H9 (cell line): ENCODE data around the gene PRIM2. TPM values are rescaled to one million over a fixed set of nuclear protein-coding genes. Genes with fewer than 3 reads are reported as not detected.

Experiments
- DNase-seq: peaks from one replicate; pipeline ENCODE4 v3.0.0-alpha.2; 2017
- H2AFZ ChIP-seq: one replicate; pipeline ENCODE4 v1.6.1; 2013; ENCODE audit warnings: mild to moderate bottlenecking, low read length, control low read depth, moderate library complexity
- H2AK5ac ChIP-seq: 2 replicates; pipeline ENCODE4 v1.6.1; 2013; ENCODE audit warnings: low read length, control low read depth, mixed read lengths; ENCODE audit not compliant: insufficient read length
- H2BK120ac ChIP-seq: one replicate; pipeline ENCODE4 v1.6.1; 2013; ENCODE audit warnings: low read depth, mild to moderate bottlenecking, low read length, control low read depth, inconsistent platforms; ENCODE audit not compliant: poor library complexity, severe bottlenecking
- H2BK12ac ChIP-seq: 2 replicates; pipeline ENCODE4 v1.6.1; 2013; ENCODE audit warnings: low read length, control low read depth, mixed read lengths, low read depth; ENCODE audit not compliant: insufficient read length
- H2BK15ac ChIP-seq: 2 replicates; pipeline ENCODE4 v1.6.1; 2013; ENCODE audit warnings: low read depth, low read length, control low read depth
- H2BK20ac ChIP-seq: one replicate; pipeline ENCODE4 v1.6.1; 2013; ENCODE audit warnings: low read depth, mild to moderate bottlenecking, low read length, control low read depth, inconsistent platforms; ENCODE audit not compliant: poor library complexity, severe bottlenecking
- H2BK5ac ChIP-seq: 2 replicates; pipeline ENCODE4 v1.6.1; 2013; ENCODE audit warnings: low read length, control low read depth, mixed read lengths; ENCODE audit not compliant: insufficient read length
- H3K14ac ChIP-seq: 2 replicates; pipeline ENCODE4 v1.6.1; 2013; ENCODE audit warnings: low read length, control low read depth; ENCODE audit not compliant: insufficient read depth
- H3K18ac ChIP-seq: 2 replicates; pipeline ENCODE4 v1.6.1; 2013; ENCODE audit warnings: low read depth, mild to moderate bottlenecking, mixed read lengths, low read length, control low read depth; ENCODE audit not compliant: insufficient read length
- H3K23ac ChIP-seq: 2 replicates; pipeline ENCODE4 v1.6.1; 2013; ENCODE audit warnings: low read length, control low read depth, mixed read lengths, low read depth; ENCODE audit not compliant: insufficient read length
- H3K23me2 ChIP-seq: 2 replicates; pipeline ENCODE4 v1.6.1; 2013; ENCODE audit warnings: low read depth, mild to moderate bottlenecking, mixed read lengths, low read length, control low read depth; ENCODE audit not compliant: insufficient read length, poor library complexity, severe bottlenecking
- H3K27ac ChIP-seq: 2 replicates; pipeline ENCODE4 v1.5.1; 2013; ENCODE audit warnings: low read length, control low read depth, mixed read lengths, low read depth; ENCODE audit not compliant: insufficient read length
- H3K27me3 ChIP-seq: 2 replicates; pipeline ENCODE4 v1.6.1; 2013; ENCODE audit warnings: low read length, control low read depth, inconsistent platforms; ENCODE audit not compliant: insufficient read depth
- H3K4ac ChIP-seq: 2 replicates; pipeline ENCODE4 v1.6.1; 2013; ENCODE audit warnings: low read depth, mild to moderate bottlenecking, control low read depth, inconsistent platforms, low read length, moderate library complexity
- H3K4me1 ChIP-seq: 2 replicates; pipeline ENCODE4 v1.6.1; 2013; ENCODE audit warnings: low read length, control low read depth, inconsistent platforms; ENCODE audit not compliant: insufficient read depth
- H3K4me2 ChIP-seq: 2 replicates; pipeline ENCODE4 v1.6.1; 2013; ENCODE audit warnings: low read length, control low read depth, mixed read lengths; ENCODE audit not compliant: insufficient read length, insufficient read depth
- H3K56ac ChIP-seq: 2 replicates; pipeline ENCODE4 v1.6.1; 2013; ENCODE audit warnings: low read depth, mild to moderate bottlenecking, mixed read lengths, low read length, control low read depth; ENCODE audit not compliant: insufficient read length
- H3K79me1 ChIP-seq: 2 replicates; pipeline ENCODE4 v1.6.1; 2013; ENCODE audit warnings: low read depth, mild to moderate bottlenecking, moderate library complexity, low read length, control low read depth, inconsistent platforms; ENCODE audit not compliant: insufficient read depth, poor library complexity, severe bottlenecking
- H3K79me2 ChIP-seq: 2 replicates; pipeline ENCODE4 v1.6.1; 2013; ENCODE audit warnings: low read length, control low read depth, inconsistent platforms; ENCODE audit not compliant: insufficient read depth
- H3K9ac ChIP-seq: 2 replicates; pipeline ENCODE4 v1.6.1; 2013; ENCODE audit warnings: low read length, control low read depth, mixed read lengths; ENCODE audit not compliant: insufficient read length; ENCODE audit errors: extremely low read depth
- H3K9me3 ChIP-seq: one replicate; pipeline ENCODE4 v1.6.1; 2013; ENCODE audit warnings: low read depth, low read length, inconsistent platforms; ENCODE audit not compliant: control insufficient read depth
- H3T11ph ChIP-seq: one replicate; pipeline ENCODE4 v1.6.1; 2013; ENCODE audit warnings: mild to moderate bottlenecking, low read length, control low read depth, inconsistent platforms
- H4K20me1 ChIP-seq: one replicate; pipeline ENCODE4 v1.6.1; 2013; ENCODE audit not compliant: control insufficient read depth, insufficient read length, insufficient read depth
- H4K5ac ChIP-seq: 2 replicates; pipeline ENCODE4 v1.6.1; 2013; ENCODE audit warnings: low read depth, mild to moderate bottlenecking, mixed read lengths, low read length, control low read depth; ENCODE audit not compliant: insufficient read length
- H4K8ac ChIP-seq: replicated peaks from 2 replicates; pipeline ENCODE4 v1.6.1; 2013; ENCODE audit warnings: low read length, control low read depth, mixed read lengths, low read depth; ENCODE audit not compliant: insufficient read length
- H4K91ac ChIP-seq: 2 replicates; pipeline ENCODE4 v1.6.1; 2013; ENCODE audit warnings: low read depth, mild to moderate bottlenecking, moderate library complexity, mixed read lengths, low read length, control low read depth; ENCODE audit not compliant: insufficient read length
- H3K27ac Mint-ChIP-seq, 3 experiments: 2 replicates in 2 of 3; 3 replicates in 1 of 3; pipeline ENCODE4 v1.8.0; 2020 to 2021; ENCODE audit warnings: mixed read lengths in 3 of 3, mild to moderate bottlenecking in 1 of 3, moderate library complexity in 1 of 3
- H3K27me3 Mint-ChIP-seq: 2 replicates; pipeline ENCODE4 v1.8.0; 2021; ENCODE audit warnings: low read depth, mild to moderate bottlenecking, moderate library complexity, mixed read lengths
- H3K36me3 Mint-ChIP-seq, 3 experiments: 2 replicates in 2 of 3; 3 replicates in 1 of 3; pipeline ENCODE4 v1.8.0; 2020 to 2021; ENCODE audit warnings: low read depth in 3 of 3, mixed read lengths in 3 of 3; ENCODE audit not compliant: insufficient read depth in 1 of 3
- H3K4me1 Mint-ChIP-seq, 2 experiments: 2 replicates each; pipeline ENCODE4 v1.8.0; 2020; ENCODE audit warnings: mixed read lengths in 2 of 2
- H3K4me3 Mint-ChIP-seq, 2 experiments: 2 replicates in 1 of 2; 3 replicates in 1 of 2; pipeline ENCODE4 v1.8.0; 2020 to 2021; ENCODE audit warnings: mild to moderate bottlenecking in 2 of 2, mixed read lengths in 2 of 2, moderate library complexity in 1 of 2
- H3K9me3 Mint-ChIP-seq, 2 experiments: 2 replicates in 1 of 2; 3 replicates in 1 of 2; pipeline ENCODE4 v1.8.0; 2020; ENCODE audit warnings: mild to moderate bottlenecking in 2 of 2, mixed read lengths in 2 of 2, moderate library complexity in 1 of 2
- CTCF ChIP-seq: fragments of 200-600 bp; sonication (generic); conservative IDR thresholded peaks from 3 replicates; pipeline ENCODE4 v1.8.0; 2021; ENCODE audit warnings: antibody characterized with exemption, mild to moderate bottlenecking
- WGBS: extraction: QIAGEN DNeasy Blood & Tissue Kit; methylation state at CpG from one replicate; pipeline ENCODE4 v1.1.7; 2013; ENCODE audit warnings: missing lambda C conversion rate, low lambda C conversion rate, mixed read lengths; ENCODE audit not compliant: insufficient read length; ENCODE audit errors: extremely low coverage; 5-methylcytosine and 5-hydroxymethylcytosine counted together
- total RNA-seq: library from RNA; stranded (reverse); gene quantifications from 2 replicates; pipeline ENCODE4 v1.2.1, GENCODE V29; 2021

PRIM2 gene
- total RNA-seq, 1 experiment from 2014 or later = 43.0 TPM

DNA sequence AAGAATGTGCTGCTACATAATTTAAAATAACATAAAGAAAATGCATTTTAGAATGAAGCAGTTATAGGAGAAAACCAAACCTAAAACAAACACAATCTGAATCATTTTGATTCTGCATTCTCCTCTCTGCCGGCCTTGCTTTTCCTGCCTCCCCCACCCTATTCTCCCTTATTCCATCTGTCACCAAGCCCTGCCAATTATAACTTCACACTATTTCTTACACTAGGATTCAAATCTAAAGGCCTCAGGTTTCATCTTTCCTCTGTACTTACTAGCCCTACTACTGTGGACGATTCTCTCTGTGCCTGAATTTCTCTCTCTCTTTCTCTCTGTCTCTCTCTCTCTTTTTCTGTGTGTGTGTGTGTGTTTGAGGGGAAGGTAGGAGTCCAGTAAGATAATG is 18.7 kb upstream of the PRIM2 start:
- Histone ChIP-seq H2AFZ (no peak overlapping the region), H2BK20ac (no peak overlapping the region), H3K27ac (no peak overlapping the region), H2AK5ac (no peak overlapping the region), H3K4me1 (no peaks in the 10 kb centered on the region), H3K4me2 (no peak overlapping the region), H3K23me2 (no peaks in the 10 kb centered on the region), H3K23ac (no peak overlapping the region), H2BK12ac (no peak overlapping the region), H3K14ac (no peak overlapping the region), H3K79me2 (no peaks in the 10 kb centered on the region), H4K91ac (no peak overlapping the region), H3K79me1 (no peaks in the 10 kb centered on the region), H2BK120ac (no peak overlapping the region), H3K27me3 (no peaks in the 10 kb centered on the region), H3K9ac (no peak overlapping the region), H3K4ac (no peak overlapping the region), H2BK15ac (no peak overlapping the region), H3T11ph (no peak overlapping the region), H4K20me1 (no peaks in the 10 kb centered on the region), H3K18ac (no peak overlapping the region), H4K8ac (no peak overlapping the region), H3K56ac (no peak overlapping the region), H3K9me3 (no peaks in the 10 kb centered on the region), H4K5ac (no peak overlapping the region), H2BK5ac (no peak overlapping the region)
- Mint-ChIP-seq H3K4me3 (no peak overlapping the region), H3K36me3 (no peaks in the 10 kb centered on the region), H3K27ac (no peak overlapping the region), H3K27me3 (no peaks in the 10 kb centered on the region), H3K4me1 (no peaks in the 10 kb centered on the region), H3K9me3 (no peaks in the 10 kb centered on the region)
- no CpG with 5 or more reads among the region's 2 CpGs for WGBS
- TF ChIP-seq CTCF = no peak
- no peak for DNase-seq
